Esophagus mucosa (tissue), 1 donor: ENCODE measurements around the gene ZFP3. TPM values are rescaled to one million over a fixed set of nuclear protein-coding genes. Genes with fewer than 3 reads are reported as not detected.
A peak's percentile ranks its signal among the peaks of the same experiment; 100 is the strongest.
"Not testable (repeated sequence)": the region's sequence is repeated elsewhere in the genome, so short reads cannot be mapped to it uniquely, and the experiment has no call there.

Experiments used
- ATAC-seq: fragments of 200-7000 bp; cut with Tn5 transposase; one replicate; pipeline ENCODE4 v1.9.1; 2020
- total RNA-seq: library from RNA; stranded (reverse); gene quantifications from one replicate; pipeline ENCODE4 v1.2.4, GENCODE V29; 2023
- donor health status: DM: yes; HTN: yes; CAD: no.

Gene ZFP3
- total RNA-seq, result 1.8 TPM

DNA sequence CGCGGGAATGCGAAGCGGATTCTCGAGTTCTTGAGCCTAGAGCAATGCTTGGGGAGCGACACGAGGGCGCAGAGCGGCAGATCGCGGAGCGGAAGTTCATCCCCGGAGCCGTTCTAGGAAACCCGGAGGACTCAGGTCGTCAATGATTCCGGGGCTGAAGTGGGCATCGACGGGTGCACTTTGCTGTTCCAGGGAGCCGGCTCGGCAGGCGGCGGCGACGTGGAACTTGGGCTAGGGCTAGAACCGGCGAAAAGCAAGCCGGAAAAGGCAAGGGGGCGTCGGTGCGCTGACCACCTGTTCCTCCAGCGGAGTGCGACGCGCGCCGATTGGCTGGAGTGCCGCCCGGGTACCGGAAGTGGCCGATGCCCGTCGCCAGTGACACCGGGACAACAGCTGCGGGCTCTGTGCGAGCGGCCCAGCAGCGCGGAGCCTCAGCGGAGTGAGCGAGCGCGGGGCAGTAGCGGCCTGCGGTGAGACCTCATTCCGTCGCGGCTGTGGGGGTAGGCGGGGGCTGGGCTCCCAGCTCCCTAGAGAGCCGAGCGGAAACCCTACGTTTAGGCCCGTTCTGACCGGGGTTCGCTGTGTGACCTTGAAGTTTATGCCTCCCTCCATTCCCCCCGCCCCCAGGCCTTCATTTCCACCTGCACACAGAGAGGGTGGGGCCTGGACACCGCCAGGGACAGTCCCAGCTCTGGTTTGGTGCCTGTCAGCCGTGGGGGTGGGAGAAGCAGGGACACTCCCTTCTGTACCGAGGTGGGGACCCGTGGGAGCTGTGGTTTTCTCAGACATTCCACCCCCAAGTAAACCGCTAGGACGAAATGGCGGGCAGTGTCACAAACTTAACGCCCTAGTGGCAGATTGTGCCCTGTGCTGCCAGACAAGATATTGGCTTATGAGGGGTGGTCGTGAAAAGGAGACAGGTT, at the start of gene ZFP3:
TSS of gene ZFP3 (plus strand) at position 362 of the 923 bp plus-strand sequence. CDS start 13,038 bp downstream, outside the sequence.
- ATAC-seq, result peak; percentile 92

DNA sequence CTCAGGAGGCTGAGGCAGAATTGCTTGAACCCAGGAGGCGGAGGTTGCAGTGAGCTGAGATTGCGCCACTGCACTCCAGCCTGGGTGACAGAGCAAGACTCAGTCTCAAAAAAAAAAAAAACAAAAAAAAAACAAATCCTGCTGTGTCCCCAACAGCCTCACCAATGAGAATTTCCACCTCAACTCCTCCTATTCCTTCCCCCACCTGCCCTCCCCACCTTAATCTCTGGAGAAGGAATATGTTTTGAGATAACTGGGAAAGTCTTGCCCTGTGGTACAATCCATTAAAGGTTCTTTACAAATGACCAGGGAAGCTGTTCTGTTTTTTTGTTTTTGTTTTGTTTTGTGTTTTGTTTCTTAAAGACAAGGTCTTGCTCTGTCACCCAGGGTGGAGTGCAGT, 48.1 kb upstream of the ZFP3 start:
- ATAC-seq, result not testable (repeated sequence)

DNA sequence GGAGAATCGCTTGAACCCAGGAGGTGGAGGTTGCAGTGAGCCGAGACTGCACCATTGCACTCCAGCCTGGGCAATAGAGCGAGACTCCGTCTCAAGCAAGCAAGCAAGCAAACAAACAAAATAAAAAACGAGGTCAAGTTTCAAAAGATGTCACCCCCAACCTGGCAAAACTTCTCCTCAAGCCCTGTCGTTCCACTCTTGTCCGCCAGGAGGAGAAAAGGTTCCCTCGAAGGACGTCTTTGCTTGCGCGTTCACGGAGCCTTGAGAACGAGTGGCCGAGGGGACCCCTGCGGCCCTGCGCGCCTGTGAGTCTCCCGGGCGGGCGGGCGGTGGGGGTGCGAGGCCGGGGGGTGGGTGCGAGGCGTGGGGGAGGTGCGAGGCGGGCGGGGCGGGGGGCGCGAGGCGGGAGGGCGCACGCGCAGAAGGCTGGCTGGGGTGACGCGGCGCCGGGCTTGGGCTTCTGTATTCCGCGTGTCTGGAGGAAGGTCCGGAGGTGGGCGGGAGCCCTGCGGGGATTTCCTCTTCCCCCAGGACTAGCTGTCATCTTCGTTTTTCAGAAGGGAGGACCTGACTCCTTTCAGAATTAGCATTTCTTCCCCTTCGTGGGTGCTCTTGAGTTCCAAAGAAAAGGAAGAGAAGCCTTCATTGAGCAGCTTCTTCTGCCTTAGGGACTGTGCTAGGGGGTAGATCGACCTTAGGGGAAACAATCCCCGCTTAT, 46.7 kb upstream of the ZFP3 start:
- peak; percentile 65 for ATAC-seq

DNA sequence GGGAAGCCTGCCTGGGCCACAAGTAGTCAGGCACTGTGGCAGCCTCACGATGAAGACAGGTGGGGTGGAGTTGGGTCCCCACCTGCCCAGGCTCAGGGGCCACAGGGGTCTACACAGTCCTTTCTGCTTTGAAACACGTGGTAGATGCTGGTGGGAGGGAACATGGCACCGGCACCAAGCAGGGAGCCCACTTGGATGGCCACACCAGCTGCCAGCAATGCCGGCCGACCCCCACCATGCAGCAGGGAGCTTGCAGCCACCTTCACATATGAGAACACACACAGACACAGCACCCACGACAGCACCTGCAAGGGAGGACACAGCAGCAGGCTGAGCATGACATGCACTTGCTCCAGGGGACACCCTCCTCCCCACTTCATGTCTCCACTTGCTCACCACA, 45.4 kb upstream of the ZFP3 start:
- no peak for ATAC-seq

DNA sequence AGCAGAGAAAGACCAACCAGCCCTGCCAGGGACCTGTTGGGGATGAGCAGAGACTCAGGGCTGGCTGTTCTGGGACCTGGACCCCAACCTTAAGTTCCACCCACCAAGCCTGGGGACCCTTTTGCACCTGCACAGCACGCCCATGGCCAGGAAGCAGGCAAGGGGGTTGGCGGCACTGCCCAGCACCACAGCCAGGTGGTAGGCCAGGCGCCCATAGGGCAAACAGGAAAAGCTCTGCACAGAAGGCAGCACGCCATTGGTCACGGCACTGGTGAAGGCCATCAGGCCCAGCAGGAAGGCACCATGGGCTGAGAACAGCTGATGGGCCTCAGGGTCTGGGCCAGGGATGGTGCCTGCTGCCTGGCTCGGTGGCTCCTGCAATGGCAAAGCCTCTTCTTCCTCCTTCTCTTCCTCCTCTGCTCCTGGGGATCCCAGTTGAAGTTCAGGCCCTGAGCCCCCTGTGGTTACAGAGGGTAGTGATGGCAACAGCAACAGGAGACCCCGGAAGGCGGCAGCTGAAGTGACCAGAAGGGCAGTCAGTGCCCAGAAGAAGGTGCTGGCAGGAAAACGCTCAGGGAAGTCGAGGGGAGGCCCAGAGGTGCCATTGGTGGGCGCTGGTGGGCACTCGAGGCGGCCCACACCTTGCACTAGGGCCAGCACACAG, 44.8 kb upstream of the ZFP3 start:
- ATAC-seq, result no peak

DNA sequence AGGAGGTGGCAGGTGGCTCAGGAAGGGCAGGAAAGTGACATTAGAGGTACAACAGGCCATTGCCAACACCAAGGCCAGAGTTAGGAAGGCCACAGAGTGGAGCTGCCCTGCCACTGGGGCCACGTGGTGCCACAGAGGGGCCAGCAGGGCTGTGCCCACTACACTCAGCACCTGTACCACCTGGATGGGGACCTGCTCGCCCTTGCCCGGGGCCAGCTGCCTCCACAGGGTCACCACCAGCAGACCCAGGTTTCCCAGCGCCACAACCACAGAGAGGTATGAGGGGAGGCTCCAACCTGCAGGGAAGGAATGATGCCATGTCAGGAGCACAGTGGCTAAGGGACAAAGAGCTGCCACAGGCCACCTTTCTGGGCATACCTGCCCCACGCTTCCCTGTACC, 44.2 kb upstream of the ZFP3 start:
- ATAC-seq, result peak; percentile 16

DNA sequence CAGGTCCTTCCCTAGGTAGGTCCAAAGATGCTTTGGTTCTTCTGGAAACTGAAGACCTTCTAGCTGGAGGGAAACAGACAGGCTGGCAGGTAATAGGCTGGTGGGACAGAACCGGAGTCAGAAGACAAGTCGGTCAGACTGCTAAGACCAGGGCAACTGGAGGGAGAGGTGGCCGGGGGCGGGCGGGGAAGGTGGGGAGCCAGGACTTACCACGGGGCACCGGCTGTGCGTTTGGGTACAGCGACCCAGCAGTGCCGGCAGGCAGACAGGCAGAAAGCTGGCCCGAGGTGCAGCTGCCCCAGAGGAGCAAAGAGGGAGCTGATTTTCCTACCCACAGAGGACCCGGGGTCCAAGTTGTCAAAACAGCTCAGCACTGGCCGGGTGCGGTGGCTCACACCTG, 43.6 kb upstream of the ZFP3 start:
- no peak for ATAC-seq

DNA sequence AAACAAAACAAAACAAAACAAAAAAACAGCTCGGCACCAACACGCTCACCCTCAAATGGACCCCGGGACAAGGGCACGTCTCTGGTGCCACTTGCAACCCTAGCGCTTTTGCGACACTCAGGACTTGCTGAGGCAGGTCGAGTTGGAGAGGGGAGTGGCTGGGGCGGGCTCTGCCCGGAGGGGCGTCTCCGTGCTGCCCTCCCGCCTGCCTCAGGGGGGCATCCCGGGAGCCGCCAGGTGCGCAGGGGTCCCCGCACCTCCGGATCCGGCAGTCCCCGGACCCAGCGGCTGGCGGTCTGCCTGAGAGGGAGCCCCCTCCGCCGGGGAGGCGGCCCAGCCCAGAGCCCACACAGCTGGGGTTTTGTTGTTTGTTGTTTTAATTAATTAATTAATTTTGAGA, 43.0 kb upstream of the ZFP3 start, which contains the start of gene SLC52A1:
TSS of gene SLC52A1 (minus strand) at position 112 of the 400 bp plus-strand sequence. CDS start 820 bp downstream, outside the sequence.
- ATAC-seq, result peak; percentile 55

DNA sequence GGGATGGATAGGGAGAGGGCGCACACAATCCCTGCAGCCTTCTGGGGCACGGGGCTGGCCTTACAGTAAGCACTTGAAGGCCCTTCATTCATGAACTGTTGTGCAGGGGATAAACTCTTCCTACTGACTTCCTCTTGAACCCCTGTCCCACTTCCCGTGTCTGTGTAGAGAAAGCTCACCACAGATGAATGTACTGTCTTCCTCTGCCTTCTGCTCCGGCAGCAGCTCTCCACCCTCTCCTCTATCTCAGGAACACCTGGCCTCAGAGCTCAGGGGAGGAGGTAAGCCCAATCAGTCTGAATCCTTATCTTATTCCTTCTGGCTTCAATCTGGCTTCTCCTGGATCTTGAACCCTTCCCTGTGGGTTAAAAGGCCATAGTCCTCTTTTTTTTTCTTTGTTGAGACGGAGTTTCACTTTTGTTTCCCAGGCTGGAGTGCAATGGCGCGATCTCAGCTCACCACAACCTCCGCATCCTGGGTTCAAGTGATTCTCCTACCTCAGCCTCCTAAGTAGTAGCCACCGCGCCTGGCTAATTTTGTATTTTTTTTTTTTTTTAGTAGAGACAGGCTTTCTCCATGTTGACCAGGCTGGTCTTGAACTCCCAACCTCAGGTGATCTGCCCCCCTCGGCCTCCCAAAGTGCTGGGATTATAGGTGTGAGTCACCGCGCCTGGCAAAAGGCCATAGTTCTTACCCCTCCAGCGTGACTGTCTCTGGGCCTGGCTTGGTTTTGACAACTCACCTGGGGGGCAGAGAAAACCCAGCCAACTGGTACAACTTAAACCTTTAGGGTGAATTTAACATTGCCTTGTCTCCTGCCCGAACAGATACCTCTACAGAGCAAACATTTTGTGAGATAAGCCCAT, 35.9 kb upstream of the ZFP3 start:
- peak; percentile 52 for ATAC-seq

DNA sequence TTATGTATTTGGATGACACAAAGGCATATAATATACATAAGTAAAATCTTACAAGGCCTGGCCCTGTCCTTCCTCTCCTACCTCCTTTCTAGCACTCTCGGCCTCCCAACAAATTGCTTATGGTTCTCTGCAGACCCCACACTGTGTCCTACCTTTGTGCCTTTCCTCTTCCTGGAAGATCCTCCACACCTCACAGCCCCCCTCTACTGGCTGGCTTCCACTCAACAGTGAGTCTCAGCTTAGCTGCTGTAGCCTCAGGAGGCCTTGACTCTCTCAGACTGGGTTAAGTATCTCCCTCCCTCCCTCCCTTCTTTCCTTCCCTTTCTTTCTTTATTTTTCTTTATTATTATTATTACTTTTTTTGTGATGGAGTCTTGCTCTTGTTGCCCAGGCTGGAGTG, 34.7 kb upstream of the ZFP3 start:
- no peak for ATAC-seq

DNA sequence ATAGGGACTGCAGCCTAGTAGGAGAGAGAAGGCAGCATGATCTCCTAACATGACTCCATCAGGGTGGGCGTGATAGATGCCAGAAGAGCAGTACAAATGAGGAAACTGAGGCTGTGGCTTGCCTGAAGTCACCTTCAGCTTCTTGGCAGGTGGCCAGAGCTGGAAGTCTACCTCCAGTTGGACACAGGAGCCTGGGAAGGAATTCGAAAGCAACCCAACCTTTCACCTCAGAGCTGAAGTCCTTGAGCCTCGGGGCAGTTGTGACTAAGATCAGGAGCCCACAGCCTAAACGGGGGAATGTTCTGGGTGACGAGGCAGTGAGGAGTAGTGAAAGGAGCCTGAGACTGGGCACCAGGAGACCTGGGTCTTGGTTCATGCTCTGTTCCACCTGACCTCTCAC, 33.6 kb upstream of the ZFP3 start:
- ATAC-seq, result no peak

DNA sequence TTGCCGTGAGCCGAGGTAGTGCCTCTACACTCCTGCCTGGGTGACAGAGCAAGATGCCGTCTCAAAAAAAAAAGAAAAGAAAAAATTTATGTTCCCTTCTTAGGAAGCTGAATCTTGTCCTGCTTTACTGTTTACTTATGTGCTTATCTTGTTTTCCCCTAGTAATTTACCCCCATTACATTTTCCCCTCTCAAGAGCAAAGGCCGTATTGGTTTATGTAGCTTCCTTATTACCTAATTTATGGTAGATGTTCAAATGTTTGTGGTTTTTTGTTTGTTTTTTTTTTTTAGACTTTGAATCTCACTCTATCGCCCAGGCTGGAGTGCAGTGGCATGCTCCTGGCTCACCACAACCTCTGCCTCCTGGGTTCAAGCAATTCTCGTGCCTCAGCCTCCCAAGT, 32.8 kb upstream of the ZFP3 start:
- ATAC-seq, result no peak

DNA sequence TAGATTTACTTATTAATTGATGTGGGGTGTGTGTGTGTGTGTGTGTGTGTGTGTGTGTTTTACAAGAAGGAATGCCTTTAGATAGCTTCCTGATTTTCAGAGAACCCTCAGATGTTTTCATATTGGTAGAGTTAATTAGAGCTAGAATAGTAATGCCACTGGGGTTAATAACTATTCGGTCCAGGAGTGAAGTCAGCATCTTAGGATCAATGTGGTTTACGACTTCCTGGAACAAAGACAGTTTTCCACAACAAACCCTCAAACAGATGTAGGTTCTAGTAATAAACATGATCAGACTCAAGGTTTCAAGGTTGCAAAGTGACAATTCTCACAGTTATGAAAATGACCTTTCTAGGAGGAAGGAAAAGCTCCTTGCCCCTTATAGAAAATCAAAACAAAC, 30.8 kb upstream of the ZFP3 start:
- no peak for ATAC-seq

DNA sequence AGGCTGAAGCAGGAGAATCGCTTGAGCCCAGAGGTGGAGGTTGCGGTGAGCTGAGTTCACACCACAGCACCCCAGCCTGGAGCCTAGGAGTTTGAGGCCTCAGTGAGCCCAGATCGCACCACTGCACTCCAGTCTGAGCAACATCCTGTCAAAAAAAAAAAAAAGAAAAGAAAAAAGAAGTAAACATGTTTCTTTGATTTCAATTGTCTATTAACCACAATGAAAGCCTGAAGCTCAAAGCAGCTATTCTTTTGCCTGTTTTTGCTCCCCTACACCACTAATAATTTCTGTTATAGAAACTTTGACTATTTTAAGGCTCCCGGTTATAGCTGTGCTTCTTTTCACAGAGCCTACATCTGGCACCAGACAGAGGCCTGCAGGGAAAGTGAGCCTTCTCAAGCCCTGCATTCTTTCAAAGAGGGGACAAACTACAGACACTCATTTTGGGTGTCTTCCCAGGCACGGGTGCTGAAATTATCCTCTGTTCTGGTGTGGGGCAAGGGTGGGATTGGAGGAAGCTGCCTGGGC, 28.9 kb upstream of the ZFP3 start:
- peak; percentile 60 for ATAC-seq

DNA sequence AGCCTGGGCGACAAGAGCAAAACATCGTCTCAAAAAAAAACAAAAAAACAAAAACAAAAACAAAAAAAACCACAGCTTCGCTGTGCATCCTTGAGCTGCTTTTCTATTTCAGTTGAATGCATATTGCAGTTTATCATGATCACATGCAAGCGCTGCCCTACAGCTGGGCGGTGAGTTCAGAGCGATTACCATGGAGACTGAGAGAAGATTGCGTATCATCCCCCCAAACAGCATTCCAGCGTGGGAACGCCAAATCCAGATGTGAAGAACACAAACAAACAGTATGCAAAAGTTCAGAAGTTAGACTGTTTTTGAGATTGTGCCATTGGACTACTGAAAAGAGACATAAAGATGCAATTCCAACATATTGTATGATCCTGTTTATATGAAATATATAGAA, 28.0 kb upstream of the ZFP3 start:
- ATAC-seq, result no peak

DNA sequence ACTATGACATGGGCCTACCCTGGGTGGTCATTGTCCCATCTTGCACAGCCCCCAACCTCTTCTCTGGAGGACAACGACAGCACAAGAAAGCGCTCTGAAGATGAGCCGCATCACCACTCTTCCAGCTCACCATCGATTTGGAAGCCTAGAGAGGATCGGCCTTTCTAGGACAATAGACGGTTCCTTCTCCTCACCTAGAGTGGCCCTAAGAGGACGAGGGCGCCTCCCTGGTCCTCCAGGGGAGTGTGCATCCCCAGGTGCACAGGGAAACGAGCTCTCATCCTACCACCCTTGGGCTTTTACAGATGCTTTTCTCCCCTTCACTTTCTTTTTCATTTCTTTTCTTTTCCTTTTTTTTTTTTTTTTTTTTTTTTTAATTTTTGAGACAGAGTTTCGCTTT, 22.7 kb upstream of the ZFP3 start:
- ATAC-seq, result no peak

DNA sequence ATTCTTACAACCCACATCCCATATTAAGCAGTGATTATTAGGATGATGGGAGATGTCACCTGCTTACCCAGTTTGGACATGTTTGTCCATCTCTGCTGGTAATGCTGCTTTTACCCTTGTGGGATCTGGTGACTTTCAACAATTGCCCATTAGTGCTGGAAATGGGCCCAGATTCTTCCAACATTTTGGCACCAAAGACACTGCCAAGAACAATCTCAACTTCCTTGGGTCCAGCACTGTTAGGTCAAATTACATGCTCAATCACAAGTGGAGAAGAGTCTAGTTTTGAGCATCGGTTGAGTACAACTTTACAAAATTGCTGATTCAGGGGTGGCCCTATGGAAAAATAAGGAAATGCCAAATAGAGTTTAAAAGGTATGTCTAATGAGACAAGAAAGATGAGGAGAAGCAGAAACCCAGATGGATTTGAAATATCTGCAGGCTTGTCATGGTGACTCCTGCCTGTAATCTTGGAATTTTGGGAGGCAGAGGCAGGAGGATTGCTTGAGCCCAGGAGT, 13.0 kb upstream of the ZFP3 start:
- no peak for ATAC-seq

DNA sequence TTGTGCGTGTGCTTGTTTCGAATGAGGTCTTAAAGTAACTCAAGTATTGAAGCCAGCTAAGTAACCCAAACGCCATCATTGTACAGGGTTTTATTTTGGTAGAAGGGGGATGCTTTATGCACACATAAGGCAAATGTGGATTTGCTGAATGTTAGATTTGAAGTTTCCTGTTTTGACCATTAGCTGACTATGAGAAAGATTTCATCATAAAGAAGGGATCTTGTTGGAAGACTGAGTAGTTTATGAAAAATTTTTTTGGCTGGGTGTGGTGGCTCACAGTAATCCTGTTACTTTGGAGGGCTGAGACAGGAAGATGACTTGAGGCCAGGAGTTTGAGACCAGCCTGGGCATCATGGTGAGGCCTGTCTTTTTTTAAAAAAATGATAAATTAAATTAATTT, 10.0 kb upstream of the ZFP3 start:
- ATAC-seq, result no peak

DNA sequence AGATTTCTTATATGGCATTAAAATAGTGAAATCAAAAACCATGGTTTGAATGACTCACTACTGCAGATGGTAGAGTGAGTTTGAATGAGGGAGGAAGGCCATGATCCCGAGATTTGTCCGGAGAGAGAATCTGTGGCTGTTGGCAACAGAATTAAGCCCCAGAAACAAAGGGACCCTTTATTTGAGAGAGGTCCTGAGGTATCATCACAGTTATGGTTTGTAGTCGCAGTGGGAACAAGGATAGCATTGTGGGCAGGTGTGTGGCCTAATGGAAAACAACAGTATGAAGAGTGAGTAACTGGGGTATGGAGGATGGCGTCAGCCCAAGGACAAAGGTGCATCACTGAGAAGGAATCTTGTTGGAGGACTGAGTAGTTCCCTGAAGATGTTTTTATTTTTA, 8.5 kb upstream of the ZFP3 start:
- no peak for ATAC-seq

DNA sequence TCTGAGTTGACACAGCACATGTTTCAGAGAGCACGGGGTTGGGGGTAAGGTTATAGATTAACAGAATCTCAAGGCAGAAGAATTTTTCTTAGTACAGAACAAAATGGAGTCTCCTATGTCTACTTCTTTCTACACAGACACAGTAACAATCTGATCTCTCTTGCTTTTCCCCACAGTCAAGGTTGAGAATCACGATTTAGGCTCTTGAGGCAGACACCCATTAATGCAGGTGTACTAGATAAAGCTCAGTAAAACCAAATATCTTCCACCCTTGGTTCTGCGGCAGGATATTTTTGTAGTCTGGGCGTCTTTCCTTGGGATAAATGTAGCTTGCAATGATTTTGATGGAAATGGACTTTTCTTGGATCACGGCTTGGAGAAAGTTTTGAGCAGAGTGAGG, 2.8 kb upstream of the ZFP3 start:
- not testable (repeated sequence) for ATAC-seq

DNA sequence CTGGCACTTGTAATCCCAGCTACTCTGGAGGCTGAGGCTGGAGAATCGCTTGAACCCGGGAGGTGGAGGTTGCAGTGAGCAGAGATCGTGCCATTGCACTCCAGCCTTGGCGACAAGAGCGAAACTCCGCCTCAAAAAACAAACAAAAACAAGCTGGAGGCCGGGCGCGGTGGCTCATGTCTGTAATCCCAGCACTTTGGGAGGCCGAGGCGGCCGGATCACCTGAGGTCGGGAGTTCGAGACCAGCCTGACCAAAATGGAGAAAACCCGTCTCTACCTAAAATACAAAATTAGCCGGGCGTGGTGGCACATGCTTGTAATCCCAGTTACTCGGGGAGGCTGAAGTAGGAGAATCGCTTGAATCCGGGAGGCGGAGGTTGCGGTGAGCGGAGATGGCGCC, 992 bp upstream of the ZFP3 start:
- ATAC-seq, result not testable (repeated sequence)

DNA sequence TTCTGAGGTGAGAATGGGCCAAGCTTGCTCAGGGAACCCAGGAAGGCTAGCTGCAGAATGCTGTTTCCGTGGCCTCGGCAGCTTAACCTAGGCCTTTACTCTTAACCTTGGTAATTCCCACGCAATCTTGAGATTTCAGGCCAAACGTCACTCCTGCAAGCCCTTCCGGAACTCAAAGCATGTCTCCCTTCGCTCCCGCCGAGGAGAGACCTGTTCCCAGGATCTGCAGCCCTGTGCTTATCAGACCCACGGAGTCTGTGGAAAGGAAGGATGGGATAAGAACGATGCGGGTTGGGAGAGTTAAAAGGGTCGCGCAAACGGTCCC, 524 bp upstream of the ZFP3 start:
- no peak for ATAC-seq
